Measurements from ENCODE around the gene FATE1. TPM values are rescaled to one million over a fixed set of nuclear protein-coding genes. Genes with fewer than 3 reads are reported as not detected.

Gene FATE1
- total RNA-seq, 1 experiment from 2014 or later: 0.45 TPM

GRCh38 chrX:151737494-151737893, 21.7 kb downstream of the FATE1 start:
- DNase-seq (ENCODE audit: low spot score): no peak
- CTCF ChIA-PET: no interaction called here
- no TSS peak for BruUV-seq (replicated peaks)
- no peaks in the 10 kb centered on the region for H3K9me3 ChIP-seq (ENCODE audit: low read depth, low read length, poor library complexity, severe bottlenecking)
- no peak overlapping the region for H3K27ac ChIP-seq (ENCODE audit: low read depth, low read length, poor library complexity, severe bottlenecking)
- POLR2A ChIA-PET (ENCODE audit: low non-redundant PET): no interaction called here
- intact Hi-C loops (cut with micrococcal nuclease; ENCODE audit: unreplicated experiment): no loop called here
- H3K27me3 ChIP-seq (replicated peaks; ENCODE audit: insufficient read depth, low read depth, low read length, poor library complexity): peaks cover 8% of the 10 kb centered on the region
- no peaks in the 10 kb centered on the region for H3K36me3 ChIP-seq (ENCODE audit: insufficient read depth, low read length, poor library complexity, severe bottlenecking)
- no peak overlapping the region for H3K4me3 ChIP-seq (ENCODE audit: low read depth, low read length, poor library complexity, severe bottlenecking)
- TF ChIP-seq EZH2 (IDR thresholded peaks at IDR 0.05; ENCODE audit: borderline replicate concordance, low read depth, low read length, poor library complexity, severe bottlenecking): no peak
- TF ChIP-seq CTCF (conservative IDR thresholded peaks at IDR 0.05; ENCODE audit: low read depth, low read length): no peak
- H3K4me1 ChIP-seq (ENCODE audit: insufficient read depth, low read length, poor library complexity, severe bottlenecking): no peaks in the 10 kb centered on the region

DNA sequence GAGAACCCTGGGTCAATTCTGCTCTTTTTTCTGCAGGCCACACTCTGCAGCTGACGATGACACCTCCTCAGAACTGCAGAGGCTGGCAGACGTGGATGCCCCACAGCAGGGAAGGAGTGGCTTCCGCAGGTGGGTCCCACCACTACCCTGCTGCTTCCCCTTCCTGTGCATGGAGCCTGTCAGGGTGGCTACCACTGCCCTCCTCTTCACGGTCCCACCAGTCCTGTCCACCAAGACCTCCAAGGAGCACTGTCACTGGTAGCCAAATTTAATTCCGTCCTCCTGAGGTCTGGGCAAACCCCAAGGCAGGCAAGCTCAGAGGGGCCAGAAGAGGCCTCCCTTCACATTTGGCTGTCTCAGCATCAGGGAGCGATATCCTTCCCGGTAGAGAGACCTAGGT, 22.9 kb downstream of the FATE1 start:
- no peaks in the 10 kb centered on the region for H3K36me3 ChIP-seq (ENCODE audit: insufficient read depth, low read length, poor library complexity, severe bottlenecking)
- CTCF ChIA-PET: no interaction called here
- DNase-seq (ENCODE audit: low spot score): no peak
- no peak overlapping the region for H3K4me3 ChIP-seq (ENCODE audit: low read depth, low read length, poor library complexity, severe bottlenecking)
- H3K4me1 ChIP-seq (ENCODE audit: insufficient read depth, low read length, poor library complexity, severe bottlenecking): no peaks in the 10 kb centered on the region
- intact Hi-C loops (cut with micrococcal nuclease; ENCODE audit: unreplicated experiment): no loop called here
- POLR2A ChIA-PET (ENCODE audit: low non-redundant PET): no interaction called here
- TF ChIP-seq CTCF (conservative IDR thresholded peaks at IDR 0.05; ENCODE audit: low read depth, low read length) (no peak), EZH2 (IDR thresholded peaks at IDR 0.05; ENCODE audit: borderline replicate concordance, low read depth, low read length, poor library complexity, severe bottlenecking) (no peak)
- no peak overlapping the region for H3K27ac ChIP-seq (ENCODE audit: low read depth, low read length, poor library complexity, severe bottlenecking)
- H3K9me3 ChIP-seq (ENCODE audit: low read depth, low read length, poor library complexity, severe bottlenecking): no peaks in the 10 kb centered on the region
- no TSS peak for BruUV-seq (replicated peaks)
- peaks cover 3% of the 10 kb centered on the region for H3K27me3 ChIP-seq (replicated peaks; ENCODE audit: insufficient read depth, low read depth, low read length, poor library complexity)

GRCh38 chrX:151741606-151742005, 25.8 kb downstream of the FATE1 start:
- Histone ChIP-seq H3K27ac (ENCODE audit: low read depth, low read length, poor library complexity, severe bottlenecking) (no peak overlapping the region), H3K36me3 (ENCODE audit: insufficient read depth, low read length, poor library complexity, severe bottlenecking) (no peaks in the 10 kb centered on the region), H3K4me3 (ENCODE audit: low read depth, low read length, poor library complexity, severe bottlenecking) (no peak overlapping the region), H3K4me1 (ENCODE audit: insufficient read depth, low read length, poor library complexity, severe bottlenecking) (no peaks in the 10 kb centered on the region), H3K27me3 (replicated peaks; ENCODE audit: insufficient read depth, low read depth, low read length, poor library complexity) (no peaks in the 10 kb centered on the region), H3K9me3 (ENCODE audit: low read depth, low read length, poor library complexity, severe bottlenecking) (no peaks in the 10 kb centered on the region)
- no peak for TF ChIP-seq EZH2 (IDR thresholded peaks at IDR 0.05; ENCODE audit: borderline replicate concordance, low read depth, low read length, poor library complexity, severe bottlenecking)
- TF ChIP-seq CTCF (conservative IDR thresholded peaks at IDR 0.05; ENCODE audit: low read depth, low read length): no peak
- DNase-seq (ENCODE audit: low spot score): no peak
- CTCF ChIA-PET: no interaction called here
- BruUV-seq (replicated peaks): no TSS peak
- intact Hi-C loops (cut with micrococcal nuclease; ENCODE audit: unreplicated experiment): no loop called here
- POLR2A ChIA-PET (ENCODE audit: low non-redundant PET): interaction anchor here (0.7 kb wide), 1 partner anchor 1705 kb away, joined by 3 read pairs; no protein-coding TSS in a partner anchor
